T47D (cell line): ENCODE results near the gene ARHGAP8.
"Not testable (repeated sequence)": the region's sequence is repeated elsewhere in the genome, so short reads cannot be mapped to it uniquely, and the experiment has no call there.

Source experiments
- DNase-seq, 2 experiments: peaks; one replicate each; pipeline versions ENCODE4 v3.0.0 to v3.0.0-alpha.2; 2011 to 2012; ENCODE audit warnings: low read depth in 1 of 2, low spot score in 1 of 2
- JUND ChIP-seq: IDR thresholded peaks from 2 replicates; pipeline ENCODE4 v1.6.1; 2012; ENCODE audit warnings: low read depth
- in situ Hi-C: cut with HindIII; loops from 2 replicates; pipeline ENCODE4 v1.10.0; 2016; ENCODE audit warnings: low sequenced_read_pairs, low pct_unique_long_range_greater_than_20kb

ARHGAP8 gene

DNA sequence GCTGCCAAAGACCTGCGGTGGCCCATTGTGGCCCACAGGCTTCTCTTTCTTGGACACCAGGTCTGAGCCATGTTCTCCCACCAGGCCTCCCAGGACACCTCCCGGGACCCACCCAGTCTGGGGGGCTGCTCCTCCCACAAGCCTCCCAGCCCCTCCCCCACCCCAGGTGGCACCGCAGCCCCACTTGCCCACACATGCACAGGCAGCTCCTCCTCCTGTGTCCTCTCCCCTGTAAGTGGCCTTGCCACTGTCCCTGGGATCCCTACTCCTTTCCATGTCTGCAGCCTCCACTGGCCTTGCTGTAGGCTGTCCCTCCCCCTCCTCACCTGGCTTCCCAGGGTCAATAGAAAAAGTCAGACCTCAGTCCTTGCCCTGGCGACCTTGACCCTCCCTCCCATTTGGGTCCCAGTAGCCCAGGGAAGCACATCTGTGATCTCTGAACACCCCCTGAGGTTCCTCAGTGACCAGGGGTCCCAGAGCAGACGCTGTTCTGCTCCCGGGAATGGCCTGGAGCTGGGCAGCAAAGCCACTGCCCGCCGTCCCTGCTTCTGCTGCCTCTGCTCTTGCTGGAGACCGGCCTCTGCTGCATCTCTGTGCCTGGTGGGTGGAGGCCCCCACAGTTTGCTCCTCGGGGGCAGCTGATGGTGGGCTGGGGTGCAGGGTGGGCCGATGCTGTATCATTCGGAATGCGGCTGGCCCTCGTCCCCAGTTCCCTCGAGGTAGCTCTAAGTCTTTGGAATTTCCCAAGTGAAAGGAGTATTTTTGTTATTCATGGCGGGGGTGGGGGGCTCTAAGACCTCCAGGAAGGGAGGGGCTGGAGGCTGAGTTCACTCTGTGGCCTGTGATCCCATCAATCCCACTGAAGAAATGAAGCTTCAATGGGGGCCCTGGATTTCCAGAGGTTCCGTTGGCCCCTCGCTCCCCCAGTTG lies 43.6 kb downstream of the ARHGAP8 start:
- TF ChIP-seq JUND, result no peak
- no peak for DNase-seq
- in situ Hi-C loops, result no loop called here

- no peak for DNase-seq
- no peak for TF ChIP-seq JUND
- in situ Hi-C loops, result no loop called here
These were observed 44.9 kb downstream of the ARHGAP8 start for GRCh38 chr22:44797181-44797725.

GRCh38 chr22:44799077-44799945 lies 46.9 kb downstream of the ARHGAP8 start:
- TF ChIP-seq JUND, result no peak
- in situ Hi-C loops, result no loop called here
- no peak for DNase-seq

DNA sequence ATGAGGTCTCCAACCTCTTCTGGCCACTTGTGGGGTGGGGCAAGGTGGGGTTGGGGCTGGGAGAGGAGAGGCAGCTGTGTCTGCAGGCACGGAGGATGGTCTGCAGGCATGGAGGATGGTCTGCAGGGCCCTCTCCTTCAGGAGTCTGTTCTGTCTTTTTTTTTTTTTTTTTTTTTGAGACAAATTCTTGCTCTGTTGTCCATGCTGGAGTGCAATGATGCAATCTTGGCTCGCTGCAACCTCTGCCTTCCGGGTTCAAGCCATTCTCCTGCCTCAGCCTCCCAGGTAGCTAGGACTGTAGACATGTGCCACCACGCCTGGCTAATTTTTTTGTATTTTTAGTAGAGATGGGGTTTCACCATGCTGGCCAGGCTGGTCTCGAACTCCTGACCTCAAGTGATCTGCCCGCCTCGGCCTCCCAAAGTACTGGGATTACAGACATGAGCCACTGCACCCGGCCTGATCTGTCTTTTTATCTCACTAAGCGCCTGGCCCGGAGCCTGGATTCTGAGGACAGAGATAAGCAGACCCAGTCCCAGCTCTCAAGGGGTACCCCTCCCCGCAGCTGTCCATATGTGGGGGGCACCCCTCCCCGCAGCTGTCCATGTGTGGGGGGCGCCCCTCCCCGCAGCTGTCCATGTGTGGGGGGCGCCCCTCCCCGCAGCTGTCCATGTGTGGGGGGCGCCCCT lies 47.7 kb downstream of the ARHGAP8 start:
- in situ Hi-C loops, DNase-seq: not testable (repeated sequence)

DNA sequence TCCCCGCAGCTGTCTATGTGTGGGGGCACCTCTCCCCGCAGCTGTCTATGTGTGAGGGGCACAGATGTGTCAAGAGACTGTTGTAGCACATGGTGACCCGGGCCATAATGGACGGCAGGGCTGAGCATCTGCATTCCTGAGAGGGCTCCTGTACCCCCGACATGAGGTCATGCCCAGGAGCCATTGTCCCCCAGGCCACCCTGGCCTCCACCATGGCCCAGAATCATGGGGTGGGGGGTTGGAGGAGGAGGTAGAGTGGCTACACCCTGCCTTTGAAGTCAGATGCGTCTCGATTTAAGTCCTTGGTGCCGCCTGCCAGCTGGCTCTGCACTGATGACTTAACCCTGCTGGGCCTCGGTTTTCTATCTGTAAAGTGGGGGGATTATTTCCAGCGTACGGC lies 49.1 kb downstream of the ARHGAP8 start:
- no peak for TF ChIP-seq JUND
- in situ Hi-C loops, result no loop called here
- no peak for DNase-seq

- no peak for DNase-seq
- no peak for TF ChIP-seq JUND
- in situ Hi-C loops, result no loop called here
These were observed 49.8 kb downstream of the ARHGAP8 start for GRCh38 chr22:44802071-44802700.

DNA sequence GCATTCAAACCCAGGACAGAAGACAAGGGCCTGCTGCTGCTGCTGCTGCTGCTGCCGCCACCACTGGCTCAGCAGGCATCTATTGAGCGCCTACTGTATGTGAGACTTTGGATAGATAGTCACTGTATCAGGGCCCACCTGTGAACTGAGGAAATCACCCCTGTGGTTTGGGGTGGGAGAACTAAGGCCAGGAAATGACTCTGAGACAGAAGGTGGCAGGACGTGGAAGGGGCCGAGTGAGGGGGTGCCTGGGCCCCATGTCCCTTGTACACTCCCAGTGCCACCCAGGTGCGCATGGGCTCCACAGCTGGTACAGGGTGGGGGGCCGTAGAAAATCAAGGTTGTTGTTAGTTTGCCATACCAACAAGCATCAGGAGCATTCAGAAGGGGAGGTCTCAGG lies 50.6 kb downstream of the ARHGAP8 start:
- TF ChIP-seq JUND, result no peak
- in situ Hi-C loops, result no loop called here
- DNase-seq, result no peak

DNA sequence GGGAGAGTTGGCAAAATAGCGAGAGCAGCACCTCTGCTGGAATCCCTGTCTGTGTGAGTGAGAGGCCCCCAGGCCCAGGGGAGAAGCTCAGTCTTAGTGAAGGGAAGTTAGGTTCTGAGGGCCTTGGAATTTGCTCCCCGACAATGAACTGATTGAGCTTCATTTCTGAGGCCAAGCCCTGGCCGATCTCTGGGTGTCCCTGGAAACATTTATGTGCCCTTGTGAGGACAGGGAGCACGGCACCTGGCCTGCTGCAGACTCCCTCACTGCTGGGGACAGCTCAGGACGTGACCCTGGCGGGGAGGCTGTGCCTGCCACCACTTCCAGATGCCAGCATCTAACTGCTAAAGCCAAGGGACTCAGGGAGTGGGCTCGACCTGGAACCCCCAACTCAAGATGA lies 52.0 kb downstream of the ARHGAP8 start:
- no peak for TF ChIP-seq JUND
- DNase-seq, result no peak
- in situ Hi-C loops, result no loop called here

DNA sequence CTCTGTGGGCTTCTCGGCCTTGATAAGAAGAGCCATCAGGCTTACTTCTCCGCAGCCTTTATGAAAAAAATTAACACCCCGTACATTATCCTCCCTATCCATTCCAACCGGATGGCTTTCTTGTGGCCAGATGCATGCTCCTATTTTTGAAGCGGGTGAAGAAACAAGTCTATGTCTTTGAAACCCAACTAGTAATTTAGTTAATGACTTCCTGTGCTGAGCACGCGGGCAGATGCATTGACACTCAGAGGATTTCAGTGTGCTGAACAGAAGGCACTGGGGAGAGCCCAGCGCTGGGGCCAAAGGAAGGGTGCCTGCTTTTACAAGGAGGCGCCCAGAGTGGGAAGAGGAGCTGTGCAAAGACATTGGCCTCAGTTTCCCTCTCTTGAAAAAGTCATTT lies 53.3 kb downstream of the ARHGAP8 start:
- DNase-seq, result no peak
- TF ChIP-seq JUND, result no peak
- in situ Hi-C loops, result no loop called here

- in situ Hi-C loops, result no loop called here
- no peak for TF ChIP-seq JUND
- no peak for DNase-seq
These were observed 54.9 kb downstream of the ARHGAP8 start for GRCh38 chr22:44807232-44807631.

DNA sequence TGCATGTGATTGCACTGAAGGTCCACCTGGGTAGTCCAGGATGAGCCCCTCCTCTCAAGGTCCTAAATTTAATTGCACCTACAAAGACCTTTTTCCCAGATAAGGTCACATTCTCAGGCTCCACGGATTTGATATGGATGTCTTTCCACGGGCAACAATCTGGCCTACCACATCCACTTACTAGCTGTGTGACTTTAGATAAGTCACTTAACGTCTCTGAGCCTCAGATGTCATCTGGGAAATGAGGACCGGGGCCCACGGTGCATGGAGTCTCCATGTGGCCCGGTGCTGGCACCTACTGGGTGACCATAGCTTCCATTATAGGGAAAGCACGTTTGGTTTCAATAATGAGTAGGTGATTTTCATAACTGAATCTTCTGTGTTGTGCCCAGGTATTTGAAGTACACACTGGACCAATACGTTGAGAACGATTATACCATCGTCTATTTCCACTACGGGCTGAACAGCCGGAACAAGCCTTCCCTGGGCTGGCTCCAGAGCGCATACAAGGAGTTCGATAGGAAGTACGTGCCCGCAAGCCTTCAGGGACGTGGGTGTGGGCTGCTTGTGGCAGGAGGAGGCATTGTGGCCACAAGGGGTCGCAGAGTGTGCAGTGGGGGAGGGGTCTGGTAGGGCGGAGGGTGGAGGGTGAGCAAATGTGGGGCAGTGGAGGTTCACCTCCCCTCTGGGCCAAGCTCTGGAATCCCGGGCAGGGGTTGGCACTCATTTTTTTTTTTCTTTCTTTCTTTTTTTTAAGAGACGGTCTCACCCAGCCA lies 55.7 kb downstream of the ARHGAP8 start:
- DNase-seq, result no peak
- no peak for TF ChIP-seq JUND
- in situ Hi-C loops, result no loop called here

GRCh38 chr22:44809456-44809855 lies 57.1 kb downstream of the ARHGAP8 start:
- in situ Hi-C loops, result no loop called here
- no peak for TF ChIP-seq JUND
- DNase-seq, result no peak
